H9 (cell line): Measurements from ENCODE around the gene F7. TPM values are rescaled to one million over a fixed set of nuclear protein-coding genes. Genes with fewer than 3 reads are reported as not detected.

Experiments used
- DNase-seq: peaks from one replicate; pipeline ENCODE4 v3.0.0-alpha.2; 2017
- H2AFZ ChIP-seq: one replicate; pipeline ENCODE4 v1.6.1; 2013; ENCODE audit warnings: mild to moderate bottlenecking, low read length, control low read depth, moderate library complexity
- H2AK5ac ChIP-seq: 2 replicates; pipeline ENCODE4 v1.6.1; 2013; ENCODE audit warnings: low read length, control low read depth, mixed read lengths; ENCODE audit not compliant: insufficient read length
- H2BK120ac ChIP-seq: one replicate; pipeline ENCODE4 v1.6.1; 2013; ENCODE audit warnings: low read depth, mild to moderate bottlenecking, low read length, control low read depth, inconsistent platforms; ENCODE audit not compliant: poor library complexity, severe bottlenecking
- H2BK12ac ChIP-seq: 2 replicates; pipeline ENCODE4 v1.6.1; 2013; ENCODE audit warnings: low read length, control low read depth, mixed read lengths, low read depth; ENCODE audit not compliant: insufficient read length
- H2BK15ac ChIP-seq: 2 replicates; pipeline ENCODE4 v1.6.1; 2013; ENCODE audit warnings: low read depth, low read length, control low read depth
- H2BK20ac ChIP-seq: one replicate; pipeline ENCODE4 v1.6.1; 2013; ENCODE audit warnings: low read depth, mild to moderate bottlenecking, low read length, control low read depth, inconsistent platforms; ENCODE audit not compliant: poor library complexity, severe bottlenecking
- H2BK5ac ChIP-seq: 2 replicates; pipeline ENCODE4 v1.6.1; 2013; ENCODE audit warnings: low read length, control low read depth, mixed read lengths; ENCODE audit not compliant: insufficient read length
- H3K14ac ChIP-seq: 2 replicates; pipeline ENCODE4 v1.6.1; 2013; ENCODE audit warnings: low read length, control low read depth; ENCODE audit not compliant: insufficient read depth
- H3K18ac ChIP-seq: 2 replicates; pipeline ENCODE4 v1.6.1; 2013; ENCODE audit warnings: low read depth, mild to moderate bottlenecking, mixed read lengths, low read length, control low read depth; ENCODE audit not compliant: insufficient read length
- H3K23ac ChIP-seq: 2 replicates; pipeline ENCODE4 v1.6.1; 2013; ENCODE audit warnings: low read length, control low read depth, mixed read lengths, low read depth; ENCODE audit not compliant: insufficient read length
- H3K23me2 ChIP-seq: 2 replicates; pipeline ENCODE4 v1.6.1; 2013; ENCODE audit warnings: low read depth, mild to moderate bottlenecking, mixed read lengths, low read length, control low read depth; ENCODE audit not compliant: insufficient read length, poor library complexity, severe bottlenecking
- H3K27ac ChIP-seq: 2 replicates; pipeline ENCODE4 v1.5.1; 2013; ENCODE audit warnings: low read length, control low read depth, mixed read lengths, low read depth; ENCODE audit not compliant: insufficient read length
- H3K27me3 ChIP-seq: 2 replicates; pipeline ENCODE4 v1.6.1; 2013; ENCODE audit warnings: low read length, control low read depth, inconsistent platforms; ENCODE audit not compliant: insufficient read depth
- H3K4ac ChIP-seq: 2 replicates; pipeline ENCODE4 v1.6.1; 2013; ENCODE audit warnings: low read depth, mild to moderate bottlenecking, control low read depth, inconsistent platforms, low read length, moderate library complexity
- H3K4me1 ChIP-seq: 2 replicates; pipeline ENCODE4 v1.6.1; 2013; ENCODE audit warnings: low read length, control low read depth, inconsistent platforms; ENCODE audit not compliant: insufficient read depth
- H3K4me2 ChIP-seq: 2 replicates; pipeline ENCODE4 v1.6.1; 2013; ENCODE audit warnings: low read length, control low read depth, mixed read lengths; ENCODE audit not compliant: insufficient read length, insufficient read depth
- H3K56ac ChIP-seq: 2 replicates; pipeline ENCODE4 v1.6.1; 2013; ENCODE audit warnings: low read depth, mild to moderate bottlenecking, mixed read lengths, low read length, control low read depth; ENCODE audit not compliant: insufficient read length
- H3K79me1 ChIP-seq: 2 replicates; pipeline ENCODE4 v1.6.1; 2013; ENCODE audit warnings: low read depth, mild to moderate bottlenecking, moderate library complexity, low read length, control low read depth, inconsistent platforms; ENCODE audit not compliant: insufficient read depth, poor library complexity, severe bottlenecking
- H3K79me2 ChIP-seq: 2 replicates; pipeline ENCODE4 v1.6.1; 2013; ENCODE audit warnings: low read length, control low read depth, inconsistent platforms; ENCODE audit not compliant: insufficient read depth
- H3K9ac ChIP-seq: 2 replicates; pipeline ENCODE4 v1.6.1; 2013; ENCODE audit warnings: low read length, control low read depth, mixed read lengths; ENCODE audit not compliant: insufficient read length; ENCODE audit errors: extremely low read depth
- H3K9me3 ChIP-seq: one replicate; pipeline ENCODE4 v1.6.1; 2013; ENCODE audit warnings: low read depth, low read length, inconsistent platforms; ENCODE audit not compliant: control insufficient read depth
- H3T11ph ChIP-seq: one replicate; pipeline ENCODE4 v1.6.1; 2013; ENCODE audit warnings: mild to moderate bottlenecking, low read length, control low read depth, inconsistent platforms
- H4K20me1 ChIP-seq: one replicate; pipeline ENCODE4 v1.6.1; 2013; ENCODE audit not compliant: control insufficient read depth, insufficient read length, insufficient read depth
- H4K5ac ChIP-seq: 2 replicates; pipeline ENCODE4 v1.6.1; 2013; ENCODE audit warnings: low read depth, mild to moderate bottlenecking, mixed read lengths, low read length, control low read depth; ENCODE audit not compliant: insufficient read length
- H4K8ac ChIP-seq: replicated peaks from 2 replicates; pipeline ENCODE4 v1.6.1; 2013; ENCODE audit warnings: low read length, control low read depth, mixed read lengths, low read depth; ENCODE audit not compliant: insufficient read length
- H4K91ac ChIP-seq: 2 replicates; pipeline ENCODE4 v1.6.1; 2013; ENCODE audit warnings: low read depth, mild to moderate bottlenecking, moderate library complexity, mixed read lengths, low read length, control low read depth; ENCODE audit not compliant: insufficient read length
- H3K27ac Mint-ChIP-seq, 3 experiments: 2 replicates in 2 of 3; 3 replicates in 1 of 3; pipeline ENCODE4 v1.8.0; 2020 to 2021; ENCODE audit warnings: mixed read lengths in 3 of 3, mild to moderate bottlenecking in 1 of 3, moderate library complexity in 1 of 3
- H3K27me3 Mint-ChIP-seq: 2 replicates; pipeline ENCODE4 v1.8.0; 2021; ENCODE audit warnings: low read depth, mild to moderate bottlenecking, moderate library complexity, mixed read lengths
- H3K36me3 Mint-ChIP-seq, 3 experiments: 2 replicates in 2 of 3; 3 replicates in 1 of 3; pipeline ENCODE4 v1.8.0; 2020 to 2021; ENCODE audit warnings: low read depth in 3 of 3, mixed read lengths in 3 of 3; ENCODE audit not compliant: insufficient read depth in 1 of 3
- H3K4me1 Mint-ChIP-seq, 2 experiments: 2 replicates each; pipeline ENCODE4 v1.8.0; 2020; ENCODE audit warnings: mixed read lengths in 2 of 2
- H3K4me3 Mint-ChIP-seq, 2 experiments: 2 replicates in 1 of 2; 3 replicates in 1 of 2; pipeline ENCODE4 v1.8.0; 2020 to 2021; ENCODE audit warnings: mild to moderate bottlenecking in 2 of 2, mixed read lengths in 2 of 2, moderate library complexity in 1 of 2
- H3K9me3 Mint-ChIP-seq, 2 experiments: 2 replicates in 1 of 2; 3 replicates in 1 of 2; pipeline ENCODE4 v1.8.0; 2020; ENCODE audit warnings: mild to moderate bottlenecking in 2 of 2, mixed read lengths in 2 of 2, moderate library complexity in 1 of 2
- CTCF ChIP-seq: fragments of 200-600 bp; sonication (generic); conservative IDR thresholded peaks from 3 replicates; pipeline ENCODE4 v1.8.0; 2021; ENCODE audit warnings: antibody characterized with exemption, mild to moderate bottlenecking
- WGBS: extraction: QIAGEN DNeasy Blood & Tissue Kit; methylation state at CpG from one replicate; pipeline ENCODE4 v1.1.7; 2013; ENCODE audit warnings: missing lambda C conversion rate, low lambda C conversion rate, mixed read lengths; ENCODE audit not compliant: insufficient read length; ENCODE audit errors: extremely low coverage; 5-methylcytosine and 5-hydroxymethylcytosine counted together
- total RNA-seq: library from RNA; stranded (reverse); gene quantifications from 2 replicates; pipeline ENCODE4 v1.2.1, GENCODE V29; 2021

The F7 gene
- total RNA-seq, 1 experiment from 2014 or later, result 0.81 TPM

GRCh38 chr13:113065406-113066141 lies 40.0 kb upstream of the F7 start:
- Histone ChIP-seq H3K23ac (no peak overlapping the region), H3K18ac (no peak overlapping the region)

More at GRCh38 chr13:113065406-113066141, 40.0 kb upstream of the F7 start:
- peak overlapping the region in 2 of 3 experiments; percentile 20 to 44; a peak in 1 of 7 replicates for H3K27ac Mint-ChIP-seq
- Histone ChIP-seq H2AFZ (no peak overlapping the region), H2BK15ac (no peak overlapping the region), H3K27me3 (no peaks in the 10 kb centered on the region), H3K4ac (no peak overlapping the region), H2AK5ac (no peak overlapping the region), H3K79me1 (no peaks in the 10 kb centered on the region), H4K5ac (no peak overlapping the region), H3K4me2 (no peak overlapping the region), H2BK5ac (no peak overlapping the region), H3K9me3 (no peaks in the 10 kb centered on the region), H3K56ac (no peak overlapping the region), H3K14ac (no peak overlapping the region; the same call in 1 of the 2 replicates), H3K9ac (no peak overlapping the region), H4K20me1 (peaks cover 5% of the 10 kb centered on the region), H3K4me1 (no peaks in the 10 kb centered on the region; the same call in 1 of the 2 replicates), H2BK120ac (no peak overlapping the region), H3K27ac (no peak overlapping the region), H3K79me2 (no peaks in the 10 kb centered on the region), H2BK12ac (no peak overlapping the region), H4K91ac (no peak overlapping the region), H3T11ph (no peak overlapping the region), H4K8ac (no peak overlapping the region), H3K23me2 (no peaks in the 10 kb centered on the region), H2BK20ac (no peak overlapping the region)
- peaks cover 6 to 12% of the 10 kb centered on the region in 2 experiments for H3K4me1 Mint-ChIP-seq
- TF ChIP-seq CTCF, result no peak
- H3K36me3 Mint-ChIP-seq, result peaks cover 2 to 6% (median 4%) of the 10 kb centered on the region in 3 experiments; a peak in 4 of 7 replicates
- H3K9me3 Mint-ChIP-seq, result peaks cover 0 to 2% of the 10 kb centered on the region in 2 experiments; a peak in 2 of 5 replicates
- no CpG with 5 or more reads among the region's 29 CpGs for WGBS
- H3K27me3 Mint-ChIP-seq, result no peaks in the 10 kb centered on the region
- no peak overlapping the region for H3K4me3 Mint-ChIP-seq
- DNase-seq, result no peak
